ENCODE results near the gene BZW2. TPM values are rescaled to one million over a fixed set of nuclear protein-coding genes. Genes with fewer than 3 reads are reported as not detected.

Gene BZW2
- total RNA-seq, 4 donors from 2014 or later: 86.6 to 145 (median 123) TPM

GRCh38 chr7:16755397-16755796, 109.4 kb downstream of the BZW2 start:
- Histone ChIP-seq H3K27me3 (no peaks in the 10 kb centered on the region), H3K4me1 (peaks cover 0 to 9% of the 10 kb centered on the region in 2 donors), H3K9me3 (no peaks in the 10 kb centered on the region), H3K36me3 (no peaks in the 10 kb centered on the region), H3K27ac (peak overlapping the region in 3 of 4 donors; percentile 57 to 70 (median 66)), H3K4me3 (peak overlapping the region in 3 of 4 donors; percentile 60 to 68 (median 64))
- no peak for DNase-seq
- no peak for ATAC-seq
- in situ Hi-C loops (cut with MboI; ENCODE audit: low sequenced_read_pairs in 4 of 4): no loop called here
- intact Hi-C loops (cut with DNase I; ENCODE audit: low total_unique reads): no loop called here
- TF ChIP-seq CTCF (IDR thresholded peaks at IDR 0.05 in 4 of 5, conservative IDR thresholded peaks at IDR 0.05 in 1 of 5) (no peak), POLR2A (IDR thresholded peaks at IDR 0.05) (no peak)

Other genes with a start within 250 kb of the BZW2 start
- 1 to 10 TPM; 1.2 to 4.9 (median 2.4) TPM for gene CRPPA, start 224.6 kb upstream of the BZW2 start, total RNA-seq
- gene SOSTDC1, start 180.4 kb upstream of the BZW2 start, total RNA-seq: not detected
- not detected for gene LRRC72, start 119.4 kb upstream of the BZW2 start, total RNA-seq
- 10 to 100 TPM in 1 of 4 donors, 1 to 10 TPM in 3; 7.9 to 16.2 (median 8.6) TPM for gene ANKMY2, start 427 bp upstream of the BZW2 start, total RNA-seq
- 1 to 10 TPM; 2.8 to 8.3 (median 6.9) TPM for gene TSPAN13, start 107.6 kb downstream of the BZW2 start, total RNA-seq
- 1 to 10 TPM in 1 of 4 donors, not detected in 3; 1.4 TPM for gene AGR2, start 158.8 kb downstream of the BZW2 start, total RNA-seq
- gene AGR3, start 235.8 kb downstream of the BZW2 start, total RNA-seq: not detected